ENCODE data around the gene CES2.
"Not testable (repeated sequence)": the region's sequence is repeated elsewhere in the genome, so short reads cannot be mapped to it uniquely, and the experiment has no call there.

CES2 gene

DNA sequence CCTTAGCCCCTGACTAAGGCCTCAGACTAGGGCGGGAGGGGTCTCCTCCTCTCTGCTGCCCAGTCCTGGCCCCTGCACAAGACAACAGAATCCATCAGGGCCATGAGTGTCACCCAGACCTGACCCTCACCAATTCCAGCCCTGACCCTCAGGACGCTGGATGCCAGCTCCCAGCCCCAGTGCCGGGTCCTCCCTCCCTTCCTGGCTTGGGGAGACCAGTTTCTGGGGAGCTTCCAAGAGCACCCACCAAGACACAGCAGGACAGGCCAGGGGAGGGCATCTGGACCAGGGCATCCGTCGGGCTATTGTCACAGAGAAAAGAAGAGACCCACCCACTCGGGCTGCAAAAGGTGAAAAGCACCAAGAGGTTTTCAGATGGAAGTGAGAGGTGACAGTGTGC, 38.4 kb downstream of the CES2 start:
- H3K4me2 ChIP-seq (ENCODE audit: insufficient read depth, low read length, poor library complexity, severe bottlenecking), result no peak overlapping the region

DNA sequence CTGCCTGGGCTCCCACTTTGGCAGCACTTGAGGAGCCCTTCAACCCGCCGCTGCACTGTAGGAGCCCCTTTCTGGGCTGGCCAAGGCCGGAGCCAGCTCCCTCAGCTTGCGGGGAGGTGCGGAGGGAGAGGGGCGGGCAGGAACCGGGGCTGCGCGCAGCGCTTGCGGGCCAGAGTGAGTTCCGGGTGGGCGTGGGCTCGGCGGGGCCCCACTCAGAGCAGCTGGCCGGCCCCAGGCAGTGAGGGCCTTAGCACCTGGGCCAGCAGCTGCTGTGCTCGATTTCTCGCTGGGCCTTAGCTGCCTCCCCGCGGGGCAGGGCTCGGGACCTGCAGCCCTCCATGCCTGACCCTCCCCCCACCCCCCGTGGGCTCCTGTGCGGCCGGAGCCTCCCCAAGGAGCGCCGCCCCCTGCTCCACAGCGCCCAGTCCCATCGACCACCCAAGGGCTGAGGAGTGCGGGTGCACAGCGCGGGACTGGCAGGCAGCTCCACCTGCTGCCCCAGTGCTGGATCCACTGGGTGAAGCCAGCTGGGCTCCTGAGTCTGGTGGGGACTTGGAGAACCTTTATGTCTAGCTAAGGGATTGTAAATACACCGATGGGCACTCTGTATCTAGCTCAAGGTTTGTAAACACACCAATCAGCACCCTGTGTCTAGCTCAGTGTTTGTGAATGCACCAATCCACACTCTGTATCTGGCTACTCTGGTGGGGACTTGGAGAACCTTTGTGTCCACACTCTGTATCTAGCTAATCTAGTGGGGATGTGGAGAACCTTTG, 39.0 kb downstream of the CES2 start:
- H3K4ac ChIP-seq (ENCODE audit: low read length); H4K91ac ChIP-seq (ENCODE audit: low read depth, low read length, poor library complexity); H2BK120ac ChIP-seq (ENCODE audit: low read depth, low read length); H3K27ac ChIP-seq (replicated peaks; ENCODE audit: low read length); H3K79me1 ChIP-seq (ENCODE audit: low read depth, low read length); H2BK5ac ChIP-seq (ENCODE audit: low read length); H4K8ac ChIP-seq (ENCODE audit: low read depth, low read length); H3K9me3 ChIP-seq (replicated peaks in 1 of 2; ENCODE audit: control insufficient read depth in 2 of 2, insufficient read depth in 1 of 2, low read depth in 1 of 2, low read length in 2 of 2); H2BK15ac ChIP-seq (ENCODE audit: low read length); H3K36me3 ChIP-seq (replicated peaks in 1 of 2; ENCODE audit: control insufficient read depth in 2 of 2, insufficient read depth in 2 of 2, low read length in 2 of 2); H3K27me3 ChIP-seq (ENCODE audit: control insufficient read depth in 3 of 3, insufficient read depth in 3 of 3, low read depth in 1 of 3, low read length in 3 of 3); DNase-seq (ENCODE audit: low spot score); H3K14ac ChIP-seq (ENCODE audit: low read length); H3K9ac ChIP-seq (ENCODE audit: low read depth, low read length, poor library complexity); H3K18ac ChIP-seq (ENCODE audit: low read length); H2BK12ac ChIP-seq (ENCODE audit: low read length); H2AFZ ChIP-seq (ENCODE audit: low read length); H3K23ac ChIP-seq (ENCODE audit: low read depth, low read length, poor library complexity); H3K4me1 ChIP-seq (ENCODE audit: control insufficient read depth in 2 of 2, insufficient read depth in 1 of 2, low read depth in 1 of 2, low read length in 2 of 2); H3K4me3 ChIP-seq (ENCODE audit: low read length in 2 of 2); H3K4me2 ChIP-seq (ENCODE audit: insufficient read depth, low read length, poor library complexity, severe bottlenecking); H2AK5ac ChIP-seq (ENCODE audit: low read depth, low read length): not testable (repeated sequence)
- WGBS, 2 donors (ENCODE audit: extremely low coverage in 2 of 2, insufficient read length in 2 of 2, insufficient replicate concordance in 1 of 2), result no CpG with 5 or more reads among the region's 32 CpGs

More for the DNA sequence above, 38.4 kb downstream of the CES2 start:
- no peak overlapping the region for H3K4ac ChIP-seq (ENCODE audit: low read length)
- H3K18ac ChIP-seq (ENCODE audit: low read length), result no peak overlapping the region
- peaks cover 3 to 10% of the 10 kb centered on the region in 2 donors for H3K4me1 ChIP-seq (ENCODE audit: control insufficient read depth in 2 of 2, insufficient read depth in 1 of 2, low read depth in 1 of 2, low read length in 2 of 2)
- no peaks in the 10 kb centered on the region for H3K9me3 ChIP-seq (replicated peaks in 1 of 2; ENCODE audit: control insufficient read depth in 2 of 2, insufficient read depth in 1 of 2, low read depth in 1 of 2, low read length in 2 of 2)
- no peak overlapping the region for H3K27ac ChIP-seq (replicated peaks; ENCODE audit: low read length)
- H3K4me3 ChIP-seq (ENCODE audit: low read length in 2 of 2), result no peak overlapping the region
- no peak overlapping the region for H2BK120ac ChIP-seq (ENCODE audit: low read depth, low read length)
- DNase-seq (ENCODE audit: low spot score), result no peak
- no peak overlapping the region for H2BK12ac ChIP-seq (ENCODE audit: low read length)
- peaks cover 0 to 2% (median 0%) of the 10 kb centered on the region in 3 experiments for H3K27me3 ChIP-seq (ENCODE audit: control insufficient read depth in 3 of 3, insufficient read depth in 3 of 3, low read depth in 1 of 3, low read length in 3 of 3)
- no peak overlapping the region for H4K91ac ChIP-seq (ENCODE audit: low read depth, low read length, poor library complexity)
- no peaks in the 10 kb centered on the region for H3K36me3 ChIP-seq (replicated peaks in 1 of 2; ENCODE audit: control insufficient read depth in 2 of 2, insufficient read depth in 2 of 2, low read length in 2 of 2)
- H3K79me1 ChIP-seq (ENCODE audit: low read depth, low read length), result peaks cover 2% of the 10 kb centered on the region
- H4K8ac ChIP-seq (ENCODE audit: low read depth, low read length), result no peak overlapping the region
- no peak overlapping the region for H2AK5ac ChIP-seq (ENCODE audit: low read depth, low read length)
- peak overlapping the region; percentile 49 for H2BK5ac ChIP-seq (ENCODE audit: low read length)
- H2AFZ ChIP-seq (ENCODE audit: low read length), result no peak overlapping the region
- H3K23ac ChIP-seq (ENCODE audit: low read depth, low read length, poor library complexity), result no peak overlapping the region
- no peak overlapping the region for H3K9ac ChIP-seq (ENCODE audit: low read depth, low read length, poor library complexity)
- no peak overlapping the region for H3K14ac ChIP-seq (ENCODE audit: low read length)
- no peak overlapping the region for H2BK15ac ChIP-seq (ENCODE audit: low read length)
- WGBS, 2 donors (ENCODE audit: extremely low coverage in 2 of 2, insufficient read length in 2 of 2, insufficient replicate concordance in 1 of 2), result no CpG with 5 or more reads among the region's 6 CpGs

DNA sequence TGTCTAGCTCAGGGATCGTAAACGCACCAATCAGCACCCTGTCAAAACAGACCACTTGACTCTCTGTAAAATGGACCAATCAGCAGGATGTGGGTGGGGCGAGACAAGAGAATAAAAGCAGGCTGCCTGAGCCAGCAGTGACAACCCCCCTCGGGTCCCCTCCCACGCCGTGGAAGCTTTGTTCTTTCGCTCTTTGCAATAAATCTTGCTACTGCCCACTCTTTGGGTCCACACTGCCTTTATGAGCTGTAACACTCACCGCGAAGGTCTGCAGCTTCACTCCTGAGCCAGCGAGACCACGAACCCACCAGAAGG, 39.6 kb downstream of the CES2 start:
- not testable (repeated sequence) for H3K18ac ChIP-seq (ENCODE audit: low read length); H2BK120ac ChIP-seq (ENCODE audit: low read depth, low read length); H3K27me3 ChIP-seq (ENCODE audit: control insufficient read depth in 3 of 3, insufficient read depth in 3 of 3, low read depth in 1 of 3, low read length in 3 of 3); H2BK12ac ChIP-seq (ENCODE audit: low read length); H2BK5ac ChIP-seq (ENCODE audit: low read length); H3K36me3 ChIP-seq (replicated peaks in 1 of 2; ENCODE audit: control insufficient read depth in 2 of 2, insufficient read depth in 2 of 2, low read length in 2 of 2); H3K4ac ChIP-seq (ENCODE audit: low read length); H3K23ac ChIP-seq (ENCODE audit: low read depth, low read length, poor library complexity); H3K14ac ChIP-seq (ENCODE audit: low read length); DNase-seq (ENCODE audit: low spot score); H3K9ac ChIP-seq (ENCODE audit: low read depth, low read length, poor library complexity); H2AK5ac ChIP-seq (ENCODE audit: low read depth, low read length); H2BK15ac ChIP-seq (ENCODE audit: low read length); H3K27ac ChIP-seq (replicated peaks; ENCODE audit: low read length); H4K8ac ChIP-seq (ENCODE audit: low read depth, low read length); H3K4me1 ChIP-seq (ENCODE audit: control insufficient read depth in 2 of 2, insufficient read depth in 1 of 2, low read depth in 1 of 2, low read length in 2 of 2); H3K4me3 ChIP-seq (ENCODE audit: low read length in 2 of 2); H3K4me2 ChIP-seq (ENCODE audit: insufficient read depth, low read length, poor library complexity, severe bottlenecking); H3K79me1 ChIP-seq (ENCODE audit: low read depth, low read length); H3K9me3 ChIP-seq (replicated peaks in 1 of 2; ENCODE audit: control insufficient read depth in 2 of 2, insufficient read depth in 1 of 2, low read depth in 1 of 2, low read length in 2 of 2); H4K91ac ChIP-seq (ENCODE audit: low read depth, low read length, poor library complexity)
- WGBS, 2 donors (ENCODE audit: extremely low coverage in 2 of 2, insufficient read length in 2 of 2, insufficient replicate concordance in 1 of 2), result no CpG with 5 or more reads among the region's 11 CpGs
- peak overlapping the region; percentile 13 for H2AFZ ChIP-seq (ENCODE audit: low read length)

DNA sequence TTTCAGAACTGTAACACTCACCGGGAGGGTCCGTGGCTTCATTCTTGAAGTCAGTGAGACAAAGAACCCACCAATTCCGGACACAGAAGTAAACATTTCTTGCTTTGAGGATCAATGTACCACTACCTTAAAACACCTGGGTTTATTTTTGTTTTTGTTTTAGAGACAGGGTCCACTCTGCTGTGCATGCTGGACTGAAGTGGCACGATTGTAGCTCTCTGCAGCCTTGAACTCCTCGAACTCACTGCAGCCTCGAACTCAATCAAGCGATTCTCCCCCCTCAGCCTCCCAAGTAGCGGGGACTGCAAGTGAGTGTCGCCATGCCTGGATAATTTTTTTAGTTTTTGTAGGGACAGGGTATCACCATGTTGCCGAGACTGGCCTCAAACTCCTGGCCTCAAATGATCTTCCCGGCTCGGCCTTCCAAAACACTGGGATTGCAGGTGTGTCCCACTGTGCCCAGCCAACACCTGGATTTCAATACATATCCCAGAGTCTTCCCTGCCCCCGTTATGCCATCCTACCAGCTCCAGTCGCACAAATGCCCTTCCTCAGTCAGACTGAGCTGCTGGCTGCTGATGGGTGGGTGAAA, 40.1 kb downstream of the CES2 start:
- Histone ChIP-seq H3K4me1 (ENCODE audit: control insufficient read depth in 2 of 2, insufficient read depth in 1 of 2, low read depth in 1 of 2, low read length in 2 of 2) (peaks cover 3 to 10% of the 10 kb centered on the region in 2 donors), H2BK12ac (ENCODE audit: low read length) (no peak overlapping the region), H3K27me3 (ENCODE audit: control insufficient read depth in 3 of 3, insufficient read depth in 3 of 3, low read depth in 1 of 3, low read length in 3 of 3) (peaks cover 0 to 6% (median 0%) of the 10 kb centered on the region in 3 experiments), H2BK120ac (ENCODE audit: low read depth, low read length) (no peak overlapping the region), H3K9ac (ENCODE audit: low read depth, low read length, poor library complexity) (no peak overlapping the region), H2AK5ac (ENCODE audit: low read depth, low read length) (no peak overlapping the region), H4K91ac (ENCODE audit: low read depth, low read length, poor library complexity) (no peak overlapping the region), H3K4me2 (ENCODE audit: insufficient read depth, low read length, poor library complexity, severe bottlenecking) (no peak overlapping the region), H4K8ac (ENCODE audit: low read depth, low read length) (no peak overlapping the region), H3K9me3 (replicated peaks in 1 of 2; ENCODE audit: control insufficient read depth in 2 of 2, insufficient read depth in 1 of 2, low read depth in 1 of 2, low read length in 2 of 2) (no peaks in the 10 kb centered on the region), H3K4ac (ENCODE audit: low read length) (no peak overlapping the region), H3K23ac (ENCODE audit: low read depth, low read length, poor library complexity) (no peak overlapping the region), H2AFZ (ENCODE audit: low read length) (no peak overlapping the region), H3K36me3 (replicated peaks in 1 of 2; ENCODE audit: control insufficient read depth in 2 of 2, insufficient read depth in 2 of 2, low read length in 2 of 2) (no peaks in the 10 kb centered on the region), H2BK5ac (ENCODE audit: low read length) (no peak overlapping the region), H3K27ac (replicated peaks; ENCODE audit: low read length) (no peak overlapping the region), H3K4me3 (ENCODE audit: low read length in 2 of 2) (no peak overlapping the region), H3K18ac (ENCODE audit: low read length) (no peak overlapping the region), H3K79me1 (ENCODE audit: low read depth, low read length) (peaks cover 2% of the 10 kb centered on the region), H2BK15ac (ENCODE audit: low read length) (no peak overlapping the region), H3K14ac (ENCODE audit: low read length) (no peak overlapping the region)
- DNase-seq (ENCODE audit: low spot score), result no peak
- no CpG with 5 or more reads among the region's 14 CpGs for WGBS, 2 donors (ENCODE audit: extremely low coverage in 2 of 2, insufficient read length in 2 of 2, insufficient replicate concordance in 1 of 2)
